Activated CD4-positive, alpha-beta T cell treated with anti-CD3 and anti-CD28 coated beads, Interleukin-2, Interleukin-4, amounts not matched to agents 100 ng/mL and 50 ng/mL, durations not matched to agents 16 hours and 8 hours (primary cell): Measurements from ENCODE around the gene MIF4GD.
"Not testable (repeated sequence)": the region's sequence is repeated elsewhere in the genome, so short reads cannot be mapped to it uniquely, and the experiment has no call there.

Experiments used
- DNase-seq: peaks from one replicate; pipeline ENCODE4 v3.0.0-alpha.2; 2020; ENCODE audit warnings: low spot score

MIF4GD gene

DNA sequence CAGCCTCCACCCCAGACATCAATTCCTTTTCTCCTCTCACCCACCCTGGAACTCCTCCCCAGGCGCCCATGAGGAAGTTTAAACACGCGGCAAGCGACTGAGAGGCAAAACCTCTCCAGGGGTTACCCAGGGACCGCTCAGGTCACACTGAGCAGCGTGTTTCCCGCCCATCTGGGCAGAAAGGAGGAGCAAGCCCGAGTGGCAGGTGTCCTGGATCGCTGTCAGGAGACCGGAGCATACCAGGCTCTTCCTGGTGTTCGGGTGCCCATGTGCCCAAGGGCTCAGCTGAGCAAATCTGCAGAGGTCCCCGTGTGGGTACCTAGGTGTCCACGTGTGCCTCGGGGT lies 17.7 kb upstream of the MIF4GD start:
- peak; percentile 48 for DNase-seq

DNA sequence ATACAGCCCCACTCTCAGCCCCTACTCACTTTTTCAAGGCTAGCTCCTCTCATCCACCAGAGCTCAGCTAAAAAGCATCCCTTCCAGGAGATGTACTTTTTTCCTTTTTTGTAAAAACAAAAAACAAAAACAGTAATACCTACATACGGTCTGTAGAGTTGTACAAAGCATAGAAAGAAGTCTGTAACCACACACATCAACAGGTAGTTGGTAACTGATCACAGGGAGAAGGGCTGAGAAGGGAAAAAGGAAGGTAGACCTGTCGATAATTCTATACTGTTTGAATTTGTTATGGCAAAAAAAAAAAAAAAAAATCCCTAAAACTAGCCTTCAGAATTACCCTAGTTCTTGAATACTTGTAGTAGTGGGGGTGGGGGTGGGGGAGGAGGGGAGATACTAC lies 17.3 kb upstream of the MIF4GD start:
- DNase-seq: no peak

DNA sequence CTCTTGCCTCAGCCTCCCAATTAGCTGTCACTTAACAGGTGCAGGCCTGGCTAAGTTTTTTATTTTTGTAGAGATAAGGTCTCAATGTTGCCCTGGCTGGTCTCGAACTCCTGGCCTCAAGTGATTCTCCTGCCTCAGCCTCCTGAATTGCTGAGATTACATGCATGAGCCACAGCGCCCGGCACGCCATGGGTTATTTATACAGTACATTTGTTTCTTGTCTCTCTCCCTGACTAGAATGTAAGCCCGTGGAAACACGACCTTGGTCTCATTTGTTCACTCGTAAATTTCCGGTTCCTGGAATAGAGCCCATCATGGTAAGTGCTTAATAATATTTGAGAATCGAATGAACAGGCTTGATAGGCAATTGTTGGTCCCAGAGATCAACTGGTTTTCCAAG lies 16.2 kb upstream of the MIF4GD start:
- no peak for DNase-seq

DNA sequence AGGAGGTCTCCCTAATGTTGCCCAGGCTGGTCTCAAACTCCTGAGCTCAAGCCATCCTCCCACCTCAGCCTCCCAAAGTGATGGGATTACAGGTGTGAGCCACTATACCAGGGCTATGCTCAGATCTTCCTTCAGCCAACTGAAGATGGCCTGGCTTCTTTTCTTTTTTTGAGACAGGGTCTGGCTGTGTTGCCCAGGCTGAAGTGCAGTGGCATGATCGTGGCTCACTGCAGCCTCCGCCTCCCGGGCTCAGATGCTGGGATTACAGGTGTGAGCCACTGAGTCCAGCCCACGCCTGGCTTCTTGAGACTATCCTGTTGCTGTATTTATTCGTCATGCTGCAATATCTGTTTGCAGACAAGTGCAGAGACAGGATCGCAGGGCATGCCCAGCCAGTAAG lies 14.1 kb upstream of the MIF4GD start:
- no peak for DNase-seq

DNA sequence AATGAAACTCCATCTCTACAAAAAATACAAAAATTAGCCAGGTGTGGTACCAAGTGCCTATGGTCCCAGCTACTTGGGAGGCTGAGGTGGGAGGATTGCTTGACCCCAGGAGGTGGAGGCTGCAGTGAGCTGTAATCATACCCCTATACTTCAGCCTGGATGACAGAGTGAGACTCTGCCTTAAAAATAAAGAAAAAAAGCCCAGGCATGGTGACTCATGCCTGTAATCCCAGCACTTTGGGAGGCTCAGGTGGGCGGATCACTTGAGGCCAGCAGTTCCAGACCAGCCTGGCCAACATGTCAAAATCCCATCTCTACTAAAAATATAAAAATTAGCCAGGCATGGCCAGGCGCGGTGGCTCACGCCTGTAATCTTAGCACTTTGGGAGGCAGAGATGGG lies 9.2 kb upstream of the MIF4GD start:
- DNase-seq: not testable (repeated sequence)

DNA sequence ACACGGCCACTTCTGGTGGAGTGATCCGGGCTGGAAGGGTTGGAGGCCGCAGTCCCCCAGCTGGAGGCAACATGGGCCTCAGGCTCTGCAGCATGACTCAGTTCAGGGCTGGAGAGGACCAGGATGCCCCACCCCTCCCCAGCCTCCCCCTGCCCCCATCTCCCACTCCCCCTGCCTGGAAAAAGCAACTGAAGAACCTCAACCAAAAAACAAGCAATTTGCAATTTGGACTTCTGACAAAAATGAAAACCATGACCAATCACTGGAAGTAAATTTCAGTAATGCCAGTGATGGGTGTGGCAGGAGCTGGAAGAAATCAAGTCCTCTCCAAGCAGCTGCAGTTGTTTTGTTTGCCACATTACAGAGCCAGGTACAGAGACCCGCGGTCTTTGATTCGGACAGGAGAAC lies 6.6 kb upstream of the MIF4GD start:
- DNase-seq: no peak

DNA sequence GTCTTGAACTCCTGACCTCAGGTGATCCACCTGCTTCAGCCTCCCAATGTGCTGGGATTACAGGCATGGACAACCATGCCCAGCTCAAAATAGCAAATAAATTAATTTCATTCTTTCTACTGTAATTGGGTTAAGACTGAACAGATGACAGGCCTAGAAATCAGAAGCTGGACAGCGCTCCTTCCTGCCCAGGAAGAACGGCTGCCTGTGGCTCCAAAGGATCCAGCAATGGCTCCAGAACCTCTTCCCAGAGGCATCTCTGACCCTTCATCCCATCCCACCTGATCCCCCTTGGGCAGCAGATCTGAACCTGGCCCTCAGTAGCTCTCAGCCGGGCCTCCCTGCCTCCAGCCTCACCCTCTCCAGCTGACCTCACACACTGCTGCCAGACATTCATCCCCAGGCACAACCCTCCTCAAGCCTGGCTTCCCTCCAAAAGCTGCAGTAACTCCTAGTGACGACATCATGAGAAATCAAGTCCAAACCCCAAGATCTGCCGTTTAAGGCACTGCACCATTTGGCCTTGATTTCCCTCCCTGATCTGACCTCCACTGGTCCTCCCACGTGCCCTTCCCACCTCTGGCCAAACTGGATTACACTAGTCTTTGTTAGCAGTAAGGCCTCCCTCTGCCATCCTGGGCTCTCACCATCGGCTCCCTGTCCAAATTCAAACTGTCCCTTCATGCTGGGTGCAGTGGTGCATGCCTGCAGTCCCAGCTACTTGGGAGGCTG lies 3.1 kb upstream of the MIF4GD start:
- DNase-seq: no peak

DNA sequence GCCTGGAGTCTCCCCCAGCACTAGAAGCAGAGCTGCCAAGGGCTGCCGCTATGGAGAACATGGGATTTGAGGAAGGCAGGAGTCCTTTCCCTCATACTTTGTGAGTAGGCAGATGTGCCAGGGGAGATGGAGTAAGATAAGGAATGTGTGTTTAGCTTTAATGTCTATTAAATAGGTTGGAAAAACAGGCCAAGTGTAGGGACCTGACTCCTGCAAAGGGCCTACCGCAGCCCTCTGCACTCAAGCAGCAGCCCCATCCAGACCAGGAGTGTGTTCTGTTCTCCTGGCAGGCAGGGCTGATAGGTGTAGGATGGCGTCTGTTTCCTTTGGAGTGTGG lies 1.8 kb upstream of the MIF4GD start:
- DNase-seq: no peak

DNA sequence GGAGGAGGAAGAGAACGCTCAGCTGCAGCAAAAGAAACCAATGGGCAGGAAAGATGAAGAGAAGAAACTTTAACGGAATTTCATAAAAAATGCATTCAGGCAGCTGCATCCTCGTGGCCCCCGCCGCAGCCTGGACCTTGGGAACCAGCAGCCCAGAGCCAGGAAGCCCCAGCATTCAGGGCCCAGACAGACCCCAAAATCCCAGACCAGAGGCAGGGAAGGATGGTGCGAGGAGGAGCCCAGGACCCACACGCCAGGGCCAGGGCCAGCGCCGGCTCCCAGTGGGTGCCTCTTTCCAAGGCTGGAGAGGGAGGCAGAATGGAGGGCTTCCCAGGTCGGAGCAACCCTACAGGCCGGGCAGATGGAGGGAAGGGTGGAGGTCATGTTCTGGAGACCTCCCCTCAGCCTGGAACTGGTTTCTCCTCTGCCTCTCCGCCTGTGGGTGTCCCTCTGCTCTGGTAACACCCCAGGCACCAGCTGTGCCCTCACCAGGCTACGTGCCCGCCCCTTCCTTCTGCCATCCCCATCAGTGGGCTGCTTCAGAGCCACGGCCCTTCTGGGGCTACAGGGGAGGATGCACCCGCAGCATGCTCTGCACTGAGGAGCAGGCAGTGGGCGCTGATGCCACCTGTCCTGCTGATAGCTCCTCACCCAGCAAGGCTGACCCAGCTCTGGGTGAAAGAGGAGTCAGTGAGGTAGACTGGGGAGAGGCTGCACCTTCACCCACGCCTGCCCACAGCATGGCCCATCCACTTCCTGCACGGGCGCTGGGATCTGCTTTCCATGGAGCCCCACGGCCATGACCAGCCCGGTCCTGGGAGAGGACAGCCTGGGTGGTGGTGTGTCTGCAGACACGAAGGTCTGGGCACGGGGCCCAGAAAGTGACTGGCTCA lies 1.2 kb upstream of the MIF4GD start:
- no peak for DNase-seq

DNA sequence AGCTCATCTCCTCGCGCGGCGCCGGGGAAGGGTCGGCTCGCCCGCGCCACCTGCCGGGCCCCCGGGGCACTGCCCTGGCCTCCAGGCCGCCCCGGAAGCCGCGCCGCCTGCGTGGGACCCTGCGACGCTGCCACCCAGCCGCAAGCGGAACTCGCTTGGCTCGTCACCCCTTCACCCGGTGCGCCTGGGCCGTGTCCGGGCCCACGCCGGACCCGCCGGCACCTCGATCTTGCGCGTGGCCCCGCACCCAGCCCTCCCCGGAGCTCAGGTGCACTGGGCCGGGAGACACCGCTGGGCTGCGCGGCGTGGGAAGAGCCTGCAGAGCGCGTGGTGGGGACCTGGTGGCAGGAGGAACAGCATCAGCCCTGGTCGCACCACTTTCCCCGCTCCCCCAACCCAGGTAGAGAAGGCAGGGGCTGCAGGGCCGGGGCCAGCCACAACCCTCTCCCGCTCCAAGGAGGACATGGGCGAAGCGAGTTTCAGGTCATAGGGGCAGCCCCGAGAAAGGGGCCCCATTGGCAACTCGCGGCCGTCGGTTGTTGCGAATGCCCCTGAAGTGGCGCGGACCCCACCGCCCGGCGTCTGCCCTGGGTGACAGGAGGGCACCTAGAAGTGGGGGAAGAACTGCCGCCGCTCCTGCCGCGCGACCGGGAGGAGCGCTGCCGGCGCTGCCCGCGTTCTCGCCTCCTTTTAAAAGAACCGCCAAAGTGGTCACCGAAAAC lies 363 bp upstream of the MIF4GD start:
- peak; percentile 88 for DNase-seq

DNA sequence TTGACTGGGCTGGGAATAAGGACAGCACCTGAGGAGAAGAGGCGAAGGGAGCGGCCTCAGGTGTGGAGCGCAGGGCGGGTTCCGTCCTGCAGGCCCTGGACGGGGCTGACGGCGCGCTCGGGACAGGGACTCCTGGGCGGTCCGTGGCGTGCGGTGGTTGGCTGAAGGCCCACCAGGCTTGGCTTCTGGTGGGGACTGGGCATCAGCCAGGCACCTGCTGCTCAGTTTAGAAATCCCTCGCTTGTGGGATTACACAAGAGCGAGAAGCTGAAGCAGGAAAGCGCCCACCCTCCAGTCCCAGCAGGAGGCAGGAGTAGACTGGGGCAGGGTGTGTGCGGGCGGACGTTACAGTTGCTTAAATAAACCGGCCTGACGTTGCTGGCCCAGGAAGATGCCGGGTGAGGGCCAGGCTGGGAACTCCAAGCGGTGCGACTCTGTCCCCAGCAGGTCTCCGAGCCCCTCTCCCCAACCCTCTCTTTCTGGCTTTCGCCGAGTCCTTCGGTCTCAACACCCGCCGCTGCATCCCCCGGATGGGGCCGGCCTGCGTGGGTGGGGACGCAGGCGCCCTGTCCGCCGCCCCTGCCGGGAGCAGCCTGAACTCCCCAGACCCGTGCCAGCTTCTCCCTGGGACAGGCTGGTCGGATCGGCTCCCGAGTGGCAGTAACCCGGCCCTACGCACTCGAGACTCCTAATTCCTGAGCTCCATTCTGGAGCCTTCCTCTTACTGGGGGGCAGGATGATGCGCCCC lies 639 bp downstream of the MIF4GD start:
- DNase-seq: peak; percentile 54

DNA sequence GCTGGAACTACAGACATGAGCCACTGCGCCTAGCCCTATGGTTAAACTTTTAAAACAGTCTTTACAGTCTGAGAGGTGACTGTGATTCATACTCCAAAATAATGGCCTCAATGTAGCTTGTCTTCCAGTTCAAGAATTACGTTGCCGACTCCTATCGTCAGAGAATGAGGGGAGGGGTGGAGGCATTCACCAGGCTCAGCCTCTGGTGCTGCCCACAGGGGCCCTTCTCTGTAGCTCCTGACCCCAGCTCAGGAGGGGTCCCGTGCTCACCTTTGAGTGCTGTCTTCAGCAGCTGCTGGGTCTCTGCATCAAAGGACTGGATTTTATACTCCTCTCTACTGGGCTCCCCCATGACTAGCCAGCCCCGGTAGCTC lies 1.2 kb downstream of the MIF4GD start:
- DNase-seq: peak; percentile 8

DNA sequence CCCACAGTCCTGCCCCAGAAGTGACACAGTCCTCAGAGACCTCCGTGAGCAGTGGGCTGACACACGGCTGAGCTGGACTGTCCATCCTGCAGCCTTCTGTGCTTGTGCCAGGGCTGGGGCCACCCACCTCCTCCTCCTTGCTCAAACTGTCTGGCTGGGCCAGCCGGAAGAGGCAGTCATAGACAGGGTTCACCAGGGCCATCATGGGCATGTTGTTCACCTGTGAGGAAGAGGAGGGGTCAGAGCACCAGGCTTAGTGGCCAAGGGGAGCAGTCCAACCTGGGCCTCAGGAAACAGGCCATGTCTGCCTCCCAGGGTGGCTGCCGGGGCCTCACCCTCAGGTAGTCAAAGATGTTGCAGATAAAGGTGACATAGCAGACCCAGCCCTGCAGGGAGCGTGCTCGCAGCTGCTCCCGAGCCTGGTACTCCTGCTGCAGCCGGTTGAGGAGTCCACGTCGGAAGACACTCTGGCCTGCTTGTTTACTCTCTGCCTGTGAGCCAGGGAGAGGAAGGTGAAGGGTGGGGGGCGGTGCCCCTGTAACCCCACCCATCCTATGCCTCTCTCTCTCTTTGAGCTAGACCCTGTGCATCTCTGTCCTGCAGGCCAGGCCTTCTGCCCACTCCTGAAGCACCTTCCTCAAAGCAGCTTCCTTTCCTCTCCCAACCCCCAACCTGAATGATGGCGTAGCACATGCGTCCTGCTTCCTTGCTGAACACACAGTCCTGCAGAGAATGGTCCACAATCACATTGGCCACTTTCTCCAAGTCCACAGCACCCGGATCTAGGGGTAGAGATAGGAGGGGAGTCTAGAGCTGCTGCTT lies 3.4 kb downstream of the MIF4GD start:
- no peak for DNase-seq

DNA sequence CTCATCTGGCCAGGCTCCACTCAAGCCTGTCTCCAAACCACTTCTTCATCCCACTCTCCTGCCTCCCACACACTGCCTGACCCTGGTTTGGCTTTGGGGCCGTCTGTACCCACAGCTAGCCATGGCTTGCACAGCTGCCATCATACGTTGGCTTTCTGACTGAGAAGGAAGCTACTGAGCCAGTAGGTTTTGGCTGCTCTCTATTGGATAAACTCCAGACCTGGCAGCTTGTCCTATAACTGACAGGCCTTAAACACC lies 3.9 kb downstream of the MIF4GD start:
- no peak for DNase-seq

DNA sequence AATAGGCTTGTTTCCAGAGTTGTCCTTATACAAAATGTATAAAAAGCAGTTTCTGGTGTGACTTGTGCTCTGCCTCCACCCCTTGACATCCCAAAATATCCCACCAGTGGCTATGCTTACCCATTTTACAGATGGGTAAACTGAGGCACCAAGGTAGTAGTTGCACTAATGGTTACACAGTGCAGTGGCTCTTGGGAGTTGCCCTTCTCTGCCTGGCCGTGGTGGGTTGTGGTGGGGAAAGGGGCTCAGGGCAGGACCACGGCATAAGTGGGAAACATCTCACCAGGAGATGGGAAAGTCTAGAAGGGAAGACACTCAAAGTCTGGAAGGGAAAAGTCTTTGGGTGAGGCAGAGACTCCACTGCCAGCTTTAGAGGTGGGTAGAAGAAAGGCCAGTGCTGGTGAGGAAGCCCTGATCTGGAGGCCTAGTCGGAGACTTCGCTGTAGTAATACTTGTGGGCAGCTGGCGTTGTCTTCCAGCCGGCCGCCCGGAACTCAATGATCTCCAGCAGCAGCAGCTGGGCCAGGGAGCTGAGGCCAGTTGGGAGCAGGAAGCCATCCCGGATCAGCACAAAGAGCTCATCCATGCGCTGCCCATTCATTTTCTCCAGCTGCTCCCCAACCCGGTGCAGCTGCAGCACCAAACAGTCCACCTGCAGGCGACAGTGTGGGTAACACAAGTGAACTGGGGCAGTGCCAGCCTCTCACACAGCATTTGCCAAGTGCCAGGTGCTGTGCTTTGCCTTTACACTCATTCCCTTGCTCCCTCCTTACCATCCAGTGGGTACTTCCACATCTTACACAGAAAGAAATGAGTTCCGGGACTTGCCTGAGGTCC lies 4.5 kb downstream of the MIF4GD start:
- DNase-seq: no peak

DNA sequence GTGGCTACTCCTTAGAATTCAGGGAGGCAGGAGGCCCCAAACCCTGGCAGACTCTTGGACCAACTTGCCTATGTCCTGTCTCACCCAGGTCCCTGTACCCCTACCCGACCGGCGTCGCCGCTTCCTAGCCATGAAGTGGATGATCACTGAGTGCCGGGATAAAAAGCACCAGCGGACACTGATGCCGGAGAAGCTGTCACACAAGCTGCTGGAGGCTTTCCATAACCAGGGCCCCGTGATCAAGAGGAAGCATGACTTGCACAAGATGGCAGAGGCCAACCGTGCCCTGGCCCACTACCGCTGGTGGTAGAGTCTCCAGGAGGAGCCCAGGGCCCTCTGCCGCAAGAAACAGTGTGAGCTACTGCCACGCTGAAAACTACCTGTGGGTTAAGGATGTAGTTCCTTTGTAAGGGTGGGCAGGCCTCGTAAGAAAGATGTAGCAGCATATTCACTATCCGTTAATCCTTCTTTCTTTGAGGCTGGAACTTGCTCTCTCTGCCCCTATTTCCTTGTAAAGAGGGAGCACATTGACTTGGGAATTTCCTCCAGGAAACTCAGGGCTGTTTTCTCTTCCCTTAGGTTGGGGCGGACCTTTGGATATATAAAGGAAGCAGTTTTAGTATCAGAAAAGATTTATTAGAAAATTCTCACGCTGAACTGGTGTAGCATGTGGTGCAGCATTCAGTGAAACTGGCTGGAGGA lies 5.3 kb downstream of the MIF4GD start:
- DNase-seq: no peak

DNA sequence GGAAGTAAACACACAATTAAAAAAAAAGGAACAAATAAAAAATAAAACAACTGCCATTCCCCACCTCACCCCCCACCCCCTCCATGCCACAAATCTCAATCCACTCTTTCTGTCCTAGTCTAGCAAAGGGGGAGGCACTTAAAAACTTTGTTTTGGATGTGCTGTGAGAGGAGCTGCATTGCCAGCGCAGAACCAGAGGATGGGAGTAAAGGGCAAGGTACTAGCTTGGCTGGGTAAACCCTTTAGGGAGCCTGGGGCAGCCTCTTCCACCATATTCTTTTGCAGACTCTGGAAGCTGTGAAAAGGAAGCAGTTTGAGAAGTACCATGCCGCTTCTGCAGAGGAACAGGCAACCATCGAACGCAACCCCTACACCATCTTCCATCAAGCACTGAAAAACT lies 8.0 kb downstream of the MIF4GD start:
- no peak for DNase-seq

DNA sequence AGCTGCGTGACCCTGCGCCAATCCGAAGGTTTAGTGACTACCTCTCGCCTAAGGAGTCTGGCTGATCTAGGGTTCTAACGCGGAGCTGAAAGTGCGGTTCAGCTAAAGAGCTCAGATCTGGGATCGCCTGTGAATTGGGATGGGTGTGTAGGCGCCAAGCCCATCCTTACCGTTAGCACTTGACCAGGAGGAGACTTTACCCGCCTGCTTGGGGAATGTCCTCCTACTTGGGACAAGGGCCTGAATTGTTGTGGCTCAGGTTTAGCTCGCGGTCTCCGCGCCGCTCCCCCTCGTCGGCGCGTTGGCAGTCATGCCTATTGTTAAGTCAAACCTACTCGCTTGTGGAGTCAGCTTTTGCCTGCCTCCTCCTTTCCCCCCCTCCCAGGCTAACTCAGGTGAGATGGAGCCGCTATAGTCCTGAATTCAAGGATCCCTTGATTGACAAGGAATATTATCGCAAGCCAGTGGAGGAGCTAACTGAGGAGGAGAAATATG lies 8.9 kb downstream of the MIF4GD start:
- no peak for DNase-seq

DNA sequence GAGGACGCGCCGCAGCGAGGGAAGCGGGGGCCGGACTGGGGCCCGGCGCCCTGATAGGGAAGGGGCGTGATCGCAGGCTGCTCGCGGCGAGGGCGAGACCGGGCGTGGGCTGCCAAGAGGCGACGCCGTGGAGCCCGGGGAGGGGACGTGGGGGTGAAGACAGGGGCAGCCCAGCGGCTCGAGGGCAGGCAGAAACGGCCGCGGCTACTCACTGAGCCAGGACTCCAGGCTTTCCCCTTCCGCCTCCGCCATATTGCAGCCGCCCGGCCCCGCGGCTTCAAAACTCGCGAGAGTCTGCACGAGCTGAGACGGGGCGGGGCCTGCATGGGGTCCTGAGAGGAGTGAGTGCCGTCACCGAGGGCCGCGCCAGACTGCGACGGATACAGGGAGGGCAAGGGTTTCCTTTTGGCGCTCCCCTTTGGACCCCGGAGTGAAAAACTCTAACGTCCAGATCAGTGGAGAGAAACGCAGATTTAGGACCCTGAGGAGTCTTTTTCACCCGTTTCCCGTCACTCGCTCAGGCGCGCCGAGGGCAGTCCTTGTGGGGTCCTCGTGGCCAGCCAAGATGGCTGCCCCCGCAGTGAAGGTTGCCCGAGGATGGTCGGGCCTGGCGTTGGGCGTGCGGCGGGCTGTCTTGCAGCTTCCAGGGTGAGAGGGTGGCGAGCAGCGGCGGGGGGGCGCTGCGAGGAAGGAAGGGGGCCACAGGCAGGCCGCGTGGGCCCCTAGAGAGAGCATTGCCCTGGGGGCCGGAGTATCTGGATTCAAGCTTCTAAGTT lies 9.5 kb downstream of the MIF4GD start, which contains the start of the genes GGA3 and MRPS7:
GGA3 (minus strand) TSS at position 271 of the 776 bp plus-strand sequence; CDS start at position 252, 19 bp downstream.
MRPS7 (plus strand) TSS at position 544 of the 776 bp plus-strand sequence; CDS start at position 566, 22 bp downstream.
- DNase-seq: peak; percentile 96
